GM19193 (cell line): Measurements from ENCODE around the gene SHANK1.

Experiments used
- POLR2A ChIP-seq: IDR thresholded peaks from 4 replicates; pipeline ENCODE4 v1.6.1; 2011; ENCODE audit not compliant: insufficient read depth, insufficient read length; ENCODE audit errors: extremely low read depth

The SHANK1 gene

GRCh38 chr19:50659318-50660087, 60.1 kb downstream of the SHANK1 start:
- TF ChIP-seq POLR2A: no peak

DNA sequence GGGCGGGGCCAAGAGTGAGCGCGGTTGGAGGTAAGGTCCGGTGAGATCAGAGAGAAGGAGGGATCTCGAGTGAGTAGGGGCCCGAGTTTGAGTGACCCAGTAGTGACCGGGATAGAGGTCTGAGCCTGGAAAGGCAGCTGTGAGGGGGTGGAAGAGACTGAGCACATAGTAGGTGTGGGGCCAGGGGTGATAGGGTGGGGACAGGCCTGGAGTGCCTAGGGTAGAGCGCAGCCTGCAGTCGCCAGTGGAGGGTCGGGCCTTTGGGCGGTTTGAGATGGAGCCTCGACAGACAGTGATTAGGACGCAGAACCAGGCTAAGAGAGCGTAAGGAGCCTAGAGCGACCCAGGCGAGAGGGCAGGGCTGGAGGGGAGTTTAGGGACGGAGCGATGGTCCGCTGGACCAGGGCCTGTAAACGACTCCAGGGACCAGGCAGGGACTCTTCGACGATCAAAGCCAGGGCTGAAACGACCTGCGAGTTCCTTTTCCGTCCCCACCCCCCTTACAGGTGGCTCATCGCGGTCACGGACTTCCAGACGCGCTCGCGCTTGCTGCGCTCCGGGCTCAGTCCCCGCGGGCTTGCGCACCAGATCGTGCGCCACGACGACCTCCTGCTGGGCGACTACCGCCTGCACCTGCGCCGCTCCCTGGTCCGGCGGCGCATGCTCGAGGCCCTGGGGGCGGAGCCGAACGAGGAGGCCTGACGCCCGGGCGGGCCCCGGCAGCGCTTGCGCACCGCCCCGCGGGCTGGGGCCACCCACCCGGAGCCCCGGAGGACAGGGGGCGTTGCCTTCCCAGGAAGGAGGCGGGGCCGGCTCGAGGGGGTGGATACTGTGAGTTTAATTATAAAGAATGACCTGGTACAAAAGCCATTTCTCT, 60.9 kb downstream of the SHANK1 start:
- no peak for TF ChIP-seq POLR2A

DNA sequence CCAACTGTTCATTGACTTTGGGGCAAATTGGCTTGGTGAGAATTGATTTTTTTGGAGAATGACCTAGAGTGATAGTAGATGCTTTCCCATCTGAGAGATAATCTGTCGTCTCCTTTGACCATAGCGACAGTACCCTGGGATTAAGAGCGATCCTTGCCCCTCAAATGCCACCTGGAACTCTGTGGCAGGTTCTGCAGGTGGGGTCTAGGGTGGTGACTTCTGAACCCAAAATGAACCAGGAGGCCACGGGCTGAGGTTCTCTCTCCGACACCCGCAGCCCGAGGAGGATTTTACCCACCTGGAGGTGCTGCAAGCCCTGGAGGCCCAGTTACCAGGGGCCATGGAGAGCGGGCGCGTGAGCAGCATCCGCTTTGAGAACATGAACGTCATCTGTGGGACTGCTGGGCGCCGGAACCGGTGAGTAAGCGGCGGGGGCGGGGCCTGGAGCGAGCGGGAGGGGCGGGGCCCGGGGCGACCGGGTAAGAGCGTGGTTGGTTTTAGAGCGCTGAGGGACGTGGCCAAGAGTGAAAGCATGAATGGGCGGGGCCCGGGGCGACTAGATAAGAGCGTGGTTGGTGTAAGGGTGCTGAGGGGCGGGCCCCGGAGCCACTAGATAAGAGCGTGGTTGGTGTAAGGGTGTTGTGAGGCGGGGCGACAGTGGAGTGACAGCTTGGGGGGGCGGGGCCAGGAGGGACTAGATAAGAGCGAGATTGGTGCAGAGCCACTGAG, 61.7 kb downstream of the SHANK1 start:
- peak; percentile 49 for TF ChIP-seq POLR2A

- TF ChIP-seq POLR2A: no peak
These were observed 62.4 kb downstream of the SHANK1 start for GRCh38 chr19:50657222-50657669.

DNA sequence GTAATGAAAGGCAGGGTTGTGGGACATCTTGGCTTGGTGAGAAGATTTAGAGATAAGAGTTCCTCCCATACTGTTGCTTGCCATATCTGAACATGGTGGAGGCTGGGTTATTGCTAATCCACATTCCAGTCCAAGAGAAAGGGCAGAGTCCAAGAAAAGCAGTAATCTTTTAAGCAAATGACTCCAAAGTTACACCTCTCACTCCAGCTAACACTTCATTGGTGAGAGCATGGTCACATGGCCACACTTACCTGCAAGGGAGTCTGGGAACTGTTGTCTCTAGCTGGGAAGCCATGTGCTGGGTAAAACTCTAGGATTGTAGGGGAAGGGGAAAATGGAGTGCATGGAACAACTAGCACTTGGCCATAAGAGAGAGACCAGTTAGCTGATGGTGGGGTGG, 64.7 kb downstream of the SHANK1 start:
- TF ChIP-seq POLR2A: no peak

- TF ChIP-seq POLR2A: no peak
These were observed 66.9 kb downstream of the SHANK1 start for GRCh38 chr19:50652722-50653121.

- TF ChIP-seq POLR2A: no peak
These were observed 68.4 kb downstream of the SHANK1 start for GRCh38 chr19:50651174-50651573.

DNA sequence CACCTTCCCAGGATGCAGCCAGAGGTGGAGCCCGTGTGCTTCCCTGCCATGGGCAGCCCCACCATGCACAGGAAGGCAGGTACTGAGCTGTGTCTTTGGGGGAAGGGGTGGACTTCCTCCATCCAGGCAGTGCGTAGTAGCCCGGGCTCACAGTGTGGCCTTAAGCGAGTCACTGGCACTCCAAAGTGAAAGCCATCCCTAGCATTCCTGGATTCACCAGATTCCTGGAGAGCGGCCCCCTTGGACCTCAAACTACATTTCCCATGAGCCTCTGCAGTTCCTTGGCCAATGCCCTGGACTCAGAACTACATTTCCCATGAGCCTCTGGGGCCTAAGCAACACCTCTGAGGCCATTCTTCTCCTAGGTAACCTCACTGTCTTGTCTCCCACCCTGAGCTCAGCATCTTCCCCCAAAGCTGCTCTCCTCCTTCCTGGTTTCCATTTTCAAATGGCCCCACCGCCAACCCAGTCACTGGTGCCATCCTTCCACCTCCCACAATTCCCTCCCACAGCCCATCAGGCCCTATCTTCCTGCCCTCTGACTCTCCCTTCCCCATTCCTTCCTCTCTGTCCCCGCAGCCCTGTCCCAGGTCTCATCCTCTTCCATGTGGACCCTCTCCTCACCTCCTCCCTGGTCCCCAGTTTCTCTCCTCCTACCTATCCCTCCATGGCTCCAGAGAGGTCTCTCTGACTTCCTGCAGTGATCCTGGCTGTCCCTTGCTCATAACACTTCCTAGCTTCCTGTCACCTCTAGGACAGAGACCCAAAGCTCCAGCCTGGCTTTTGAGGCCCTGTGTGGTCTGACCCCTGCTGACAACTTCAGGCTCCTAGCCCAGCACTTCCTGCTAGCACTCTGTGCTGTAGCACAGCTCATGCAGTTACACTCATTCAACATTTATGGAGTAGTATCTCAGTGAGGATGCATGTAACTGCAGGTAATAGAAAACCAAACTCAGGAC, 69.9 kb downstream of the SHANK1 start, which contains the start of gene C19orf81:
Gene C19orf81 (plus strand): TSS at position 13 of the 959 bp plus-strand sequence. CDS start 0 bp downstream, at position 13.
- TF ChIP-seq POLR2A: no peak

GRCh38 chr19:50648659-50649058, 70.9 kb downstream of the SHANK1 start:
- TF ChIP-seq POLR2A: no peak

DNA sequence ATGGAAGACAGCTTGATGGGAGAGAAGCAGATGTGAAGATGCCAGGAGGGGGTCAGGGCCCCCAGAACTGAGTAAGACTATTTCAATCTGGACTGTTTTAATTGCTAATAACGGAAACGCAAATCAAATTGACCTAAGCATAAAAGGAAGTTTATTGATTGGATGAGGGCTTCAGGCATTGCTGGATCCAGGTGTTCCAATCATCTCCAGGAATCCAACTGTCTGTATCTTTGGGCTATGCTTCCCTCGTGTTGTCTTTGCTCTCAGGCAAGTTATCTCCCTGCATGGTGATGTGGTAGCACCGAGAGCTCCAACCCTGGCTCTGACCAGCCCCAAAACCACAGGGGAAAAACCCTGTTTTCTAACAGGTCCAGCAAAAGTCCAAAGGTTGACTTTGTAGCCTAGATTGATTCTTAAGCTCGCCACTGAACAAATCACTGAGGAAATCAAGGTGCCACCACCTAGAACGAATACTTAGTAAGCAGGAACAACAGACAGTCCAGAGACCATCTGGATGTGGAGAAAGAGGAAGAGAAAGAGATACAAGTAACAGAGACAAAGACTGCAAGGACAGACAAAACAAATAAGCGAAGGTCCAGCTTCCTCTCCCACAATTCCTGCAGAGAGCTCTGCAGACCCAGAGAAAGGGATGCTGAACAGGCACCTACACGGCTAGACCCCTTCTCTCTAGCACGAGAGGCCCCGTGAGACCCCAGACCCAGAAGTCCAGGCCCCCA, 71.6 kb downstream of the SHANK1 start:
- TF ChIP-seq POLR2A: no peak

GRCh38 chr19:50646074-50646807, 73.4 kb downstream of the SHANK1 start:
- no peak for TF ChIP-seq POLR2A

- TF ChIP-seq POLR2A: no peak
These were observed 74.5 kb downstream of the SHANK1 start for GRCh38 chr19:50645107-50645506.
